Epidermal melanocyte (primary cell): ENCODE data around the gene CD33.

ENCODE experiments used
- DNase-seq: peaks from one replicate; pipeline ENCODE4 v3.0.0; 2011; ENCODE audit warnings: low spot score; ENCODE audit not compliant: insufficient read length

CD33 gene

GRCh38 chr19:51258165-51259160 is 33.6 kb downstream of the CD33 start:
- DNase-seq: no peak

GRCh38 chr19:51259348-51260245 is 34.7 kb downstream of the CD33 start:
- no peak for DNase-seq

- DNase-seq: no peak
These were observed 38.9 kb downstream of the CD33 start for GRCh38 chr19:51263808-51264207.

- no peak for DNase-seq
These were observed 46.2 kb downstream of the CD33 start for GRCh38 chr19:51271067-51271466.

GRCh38 chr19:51272183-51272810 is 47.4 kb downstream of the CD33 start:
- no peak for DNase-seq

GRCh38 chr19:51274049-51274770 is 49.3 kb downstream of the CD33 start:
- no peak for DNase-seq

- DNase-seq: no peak
These were observed 52.2 kb downstream of the CD33 start for GRCh38 chr19:51277112-51277511.

GRCh38 chr19:51282335-51282734 is 57.5 kb downstream of the CD33 start:
- DNase-seq: no peak

GRCh38 chr19:51285682-51286081 is 60.8 kb downstream of the CD33 start:
- no peak for DNase-seq
